Myocyte (in vitro differentiated cells): ENCODE data around the gene TSG101. TPM values are rescaled to one million over a fixed set of nuclear protein-coding genes. Genes with fewer than 3 reads are reported as not detected.

Experiments used
- DNase-seq: peaks from one replicate; pipeline ENCODE4 v3.0.0-alpha.2; 2012; ENCODE audit warnings: low read depth
- polyA plus RNA-seq: library from polyadenylated mRNA; unstranded; fragments of >200 nt; gene quantifications from one replicate; pipeline ENCODE4 v1.2.1, GENCODE V29; 2012; ENCODE audit warnings: missing spikeins
- total RNA-seq: library from RNA; depleted of rRNA; stranded (reverse); fragments of >200 nt; gene quantifications from 2 replicates; pipeline ENCODE4 v1.2.3, GENCODE V29; 2014

TSG101 gene
- 169 and 185 TPM in 2 replicates for total RNA-seq
- polyA plus RNA-seq = 92.7 TPM

DNA sequence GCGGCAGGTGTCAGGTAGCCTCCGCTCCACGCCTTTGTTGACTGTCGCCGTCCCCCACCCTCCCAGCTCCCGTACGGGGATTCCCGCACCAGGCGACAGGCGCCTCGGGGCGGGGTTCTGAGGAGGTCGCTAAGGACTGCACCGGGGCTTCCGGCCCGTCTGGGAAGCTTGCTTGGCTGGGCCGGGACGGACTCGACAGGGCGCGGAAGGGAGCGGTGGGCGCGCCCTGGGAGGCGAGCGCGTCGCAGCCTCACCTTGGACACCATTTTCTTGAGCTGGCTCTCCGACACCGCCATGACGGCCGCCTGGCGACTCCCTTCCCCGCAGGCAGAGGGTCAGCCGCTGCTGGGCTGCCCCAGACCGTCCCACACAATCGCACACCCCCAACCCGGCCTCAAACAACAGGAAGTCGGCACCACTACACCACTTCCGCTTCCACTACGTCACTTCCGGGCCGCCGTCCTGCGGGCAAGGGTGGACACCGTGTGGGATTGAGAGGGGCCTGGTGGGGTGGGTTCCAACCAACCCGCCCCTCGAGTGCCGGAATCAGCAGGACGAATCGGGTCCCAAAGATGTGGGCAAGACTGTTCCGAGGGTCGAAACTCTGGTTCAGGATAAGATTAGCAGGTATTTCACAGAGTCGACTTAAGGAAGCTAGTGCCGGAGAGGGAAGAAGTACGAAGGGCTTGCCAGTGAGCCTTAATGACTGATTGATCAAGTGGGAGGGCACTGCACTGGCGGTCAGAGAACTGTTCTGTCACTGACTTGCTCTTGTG, at the start of gene TSG101:
TSG101 (minus strand) TSS at position 422 of the 776 bp plus-strand sequence; CDS start at position 296, 126 bp downstream.
- peak; percentile 96 for DNase-seq

- no peak for DNase-seq
These were observed 48.6 kb upstream of the TSG101 start for GRCh38 chr11:18575361-18575760.

DNA sequence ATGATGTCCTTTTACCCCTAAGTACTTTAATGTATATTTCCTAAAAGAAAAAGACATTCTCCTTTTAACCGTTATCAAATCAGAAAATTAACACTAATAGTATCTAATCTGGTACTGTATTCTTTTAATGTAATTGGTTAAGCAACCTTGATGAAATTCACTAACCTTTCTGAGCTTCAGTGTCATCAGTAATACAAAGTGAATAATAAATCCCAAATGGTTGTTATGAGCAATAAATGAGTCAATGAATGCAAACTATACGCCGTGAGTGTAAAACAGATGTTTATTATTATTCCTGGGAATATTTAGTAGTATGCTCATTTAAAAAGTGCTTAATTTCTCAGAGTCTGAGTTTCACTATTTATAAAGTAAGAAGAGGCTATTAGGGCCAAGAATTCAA, 40.3 kb upstream of the TSG101 start:
- DNase-seq = no peak

- no peak for DNase-seq
These were observed 39.7 kb upstream of the TSG101 start for GRCh38 chr11:18566406-18566805.

DNA sequence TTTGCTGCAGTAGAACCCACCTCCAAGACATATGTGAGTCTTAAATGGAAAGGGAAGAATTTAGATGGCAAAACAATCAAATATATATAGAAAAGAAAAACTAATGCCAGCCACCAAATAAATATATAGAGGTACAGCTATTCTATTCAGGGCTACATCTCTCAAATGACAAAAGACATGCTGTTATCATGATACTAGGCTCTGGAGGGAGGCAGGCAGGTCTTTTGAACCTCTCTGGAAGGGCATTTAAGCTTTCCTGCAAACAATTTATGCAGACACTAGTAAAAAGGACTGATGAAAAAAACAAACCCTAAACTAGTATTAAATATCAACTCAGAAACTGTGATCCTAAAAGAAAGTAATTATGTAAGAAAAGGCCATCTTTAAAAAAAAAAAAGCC, 37.4 kb upstream of the TSG101 start:
- DNase-seq = no peak

DNA sequence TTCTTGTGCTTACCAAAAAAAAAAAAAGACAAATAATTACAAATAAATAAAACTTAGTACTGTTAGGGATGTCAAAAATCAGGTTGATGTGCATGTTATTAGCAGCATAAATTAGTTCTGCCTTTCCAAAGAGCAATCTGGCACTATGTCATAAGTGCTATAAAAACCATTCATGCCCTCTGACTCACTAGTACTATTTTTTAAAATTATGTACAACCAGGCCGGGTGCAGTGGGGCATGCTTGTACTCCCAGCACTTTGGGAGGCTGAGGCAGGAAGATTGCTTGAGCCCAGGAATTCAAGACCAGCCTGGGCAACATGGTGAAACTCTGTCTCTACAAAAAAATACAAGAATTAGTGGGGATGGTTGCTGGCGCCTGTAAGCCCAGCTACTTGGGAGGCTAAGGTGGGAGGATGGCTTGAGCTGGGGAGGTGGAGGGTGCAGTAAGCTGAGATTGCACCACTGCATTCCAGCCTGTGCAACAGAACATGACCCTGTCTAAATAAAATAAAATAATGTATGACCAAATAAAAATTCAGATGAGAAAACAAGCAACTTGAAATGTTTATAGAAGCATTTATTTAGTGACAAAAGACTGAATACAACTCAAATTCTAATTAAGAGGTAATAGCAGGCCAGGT, 36.5 kb upstream of the TSG101 start:
- peak; percentile 3 for DNase-seq

DNA sequence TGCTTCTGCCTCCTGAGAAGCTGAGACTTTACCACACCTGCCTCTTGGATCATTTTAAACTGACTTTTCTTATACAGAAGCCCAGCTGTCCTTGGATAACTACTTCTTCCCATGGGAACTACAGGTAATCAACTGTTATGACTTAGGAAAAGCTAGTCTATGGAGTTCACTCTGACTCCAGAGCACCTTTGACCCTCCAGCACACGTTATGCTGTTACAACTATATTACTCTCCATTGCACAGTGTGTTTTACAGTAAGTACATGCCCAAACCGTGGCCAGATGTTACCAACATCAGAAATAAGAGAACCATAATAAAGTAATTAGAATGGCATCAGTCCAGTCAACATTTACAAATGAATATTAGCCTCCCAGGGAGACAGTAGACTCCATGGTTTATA, 21.3 kb upstream of the TSG101 start:
- no peak for DNase-seq

DNA sequence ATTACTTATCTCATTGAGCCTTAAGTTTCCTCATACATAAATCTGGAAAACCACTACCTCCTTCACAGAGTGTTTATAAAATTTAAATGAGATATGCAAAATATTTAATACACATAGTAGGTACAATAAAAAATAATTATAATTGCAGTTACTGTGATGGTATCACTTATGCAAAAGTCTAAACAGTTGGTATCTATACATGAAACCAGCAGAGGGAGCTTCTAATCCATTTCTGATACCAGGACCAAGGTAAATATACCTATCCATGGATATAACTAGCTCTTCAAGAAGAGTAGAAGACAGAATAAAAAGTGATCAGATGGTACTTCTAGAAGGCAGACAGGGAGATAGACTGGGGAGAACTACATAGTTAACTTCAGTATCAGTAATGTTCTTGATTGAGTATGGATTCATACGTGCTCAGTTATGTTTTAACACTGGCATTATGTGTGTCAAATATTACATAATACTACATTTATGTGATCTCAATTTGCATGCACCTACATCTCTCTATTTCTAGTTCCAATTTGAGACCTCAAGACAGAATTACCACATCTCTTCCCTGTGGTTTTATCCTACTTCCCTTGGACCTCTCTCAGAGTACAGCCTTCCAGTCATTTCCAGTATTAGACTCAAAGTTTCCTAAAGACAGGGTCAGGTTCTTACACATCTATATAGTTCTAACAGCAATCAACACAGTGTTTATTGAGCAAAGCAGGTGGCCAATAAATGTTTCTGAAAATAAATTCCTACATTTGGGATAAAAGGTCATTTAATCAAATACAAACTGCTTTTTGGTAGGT, 13.7 kb upstream of the TSG101 start:
- DNase-seq = no peak

DNA sequence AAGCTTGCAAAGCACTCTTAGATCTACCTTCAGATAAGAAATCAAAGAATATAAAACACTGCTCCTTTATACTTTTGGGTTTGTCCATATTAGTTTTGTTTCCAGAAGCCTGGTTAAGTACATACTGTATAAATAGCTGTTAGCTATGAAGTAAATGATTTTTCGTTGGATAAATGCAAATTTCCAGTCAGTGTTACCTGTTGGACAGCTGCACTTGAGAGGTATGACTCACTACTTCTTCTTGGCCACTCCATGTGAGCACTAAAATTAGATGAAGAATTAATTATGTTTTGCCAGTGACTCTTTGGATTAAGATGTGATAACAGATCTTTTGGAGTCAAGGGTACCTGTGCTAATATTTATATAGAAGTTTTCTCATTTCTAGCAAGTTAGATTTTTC, 9.5 kb upstream of the TSG101 start:
- no peak for DNase-seq

DNA sequence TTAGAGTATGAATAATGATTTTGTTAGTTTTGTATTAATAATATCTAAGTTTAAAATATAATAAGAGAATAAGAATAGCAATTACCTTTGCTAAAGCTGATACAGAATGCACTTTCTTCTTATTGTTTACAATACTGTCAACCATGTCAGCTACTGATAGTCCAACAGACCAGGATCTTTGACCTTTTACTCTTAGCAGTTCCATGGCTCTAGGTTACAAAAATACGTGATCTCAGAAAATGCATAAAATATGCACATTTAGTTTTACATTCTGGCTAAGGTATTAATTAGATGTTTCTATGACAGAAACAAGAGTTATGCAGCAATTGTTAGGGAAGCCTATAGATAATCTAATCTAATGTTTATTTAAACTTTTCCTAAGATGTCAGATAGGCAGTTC, 7.5 kb upstream of the TSG101 start:
- DNase-seq = no peak

- DNase-seq = no peak
These were observed 6.6 kb upstream of the TSG101 start for GRCh38 chr11:18533365-18533764.

DNA sequence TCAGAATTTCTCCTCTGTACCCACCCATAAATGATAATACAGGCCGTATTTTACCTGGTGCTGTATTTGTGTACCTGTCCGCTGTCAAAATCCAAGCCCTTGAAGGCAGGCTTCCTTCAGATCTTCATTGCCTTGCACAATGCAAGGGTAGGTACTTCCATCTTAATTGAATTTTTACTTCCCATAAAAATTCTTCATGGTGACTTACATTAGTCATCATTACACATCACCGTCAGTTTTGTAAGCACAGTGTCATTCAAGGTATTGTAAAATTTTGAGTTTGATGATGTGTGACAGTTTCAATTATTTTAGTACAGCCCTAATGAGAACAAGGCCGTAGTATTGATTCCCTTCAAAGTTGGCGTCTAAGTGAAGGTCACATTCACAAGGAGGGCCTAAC, 770 bp upstream of the TSG101 start:
- DNase-seq = peak; percentile 5

GRCh38 chr11:18526130-18526520, 617 bp downstream of the TSG101 start:
- DNase-seq = no peak

- no peak for DNase-seq
These were observed 2.5 kb downstream of the TSG101 start for GRCh38 chr11:18524248-18524647.

DNA sequence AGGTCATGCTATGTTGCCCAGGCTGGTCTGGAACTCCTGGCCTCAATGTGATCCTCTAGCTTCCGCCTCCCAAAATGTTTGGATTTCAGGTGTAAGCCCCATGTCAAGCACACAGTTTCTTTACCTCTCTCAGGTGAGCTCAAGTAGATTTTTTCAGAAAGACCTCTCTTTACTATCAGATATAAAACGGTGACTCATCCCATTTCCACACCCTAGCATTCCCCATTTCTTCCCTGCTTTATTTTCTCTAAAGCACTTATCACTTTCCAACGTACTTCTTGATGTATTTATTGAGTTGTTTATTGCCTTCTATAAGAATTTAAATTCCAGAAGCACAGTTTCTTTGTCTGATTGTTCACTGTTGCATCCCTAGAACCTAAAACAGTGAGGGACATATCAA, 3.7 kb downstream of the TSG101 start:
- DNase-seq = no peak

DNA sequence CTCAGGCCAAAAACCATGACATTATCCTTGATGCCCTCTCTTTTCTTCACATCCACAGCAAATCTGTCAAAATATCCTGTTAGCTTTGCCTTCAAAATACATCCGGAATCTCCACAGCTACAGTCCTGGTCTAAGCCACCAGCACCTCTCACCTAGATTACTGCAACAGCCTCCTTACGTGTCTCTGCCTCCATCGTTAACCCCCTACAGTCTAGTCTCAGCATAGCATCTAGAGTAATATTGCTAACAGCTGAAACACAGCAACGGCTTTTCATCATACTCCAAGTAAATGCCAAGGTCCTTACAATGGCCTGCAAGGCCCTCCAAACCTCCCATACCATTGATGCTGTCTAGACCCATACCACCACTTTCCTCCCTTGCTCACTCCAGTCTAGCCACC, 4.4 kb downstream of the TSG101 start:
- no peak for DNase-seq

GRCh38 chr11:18521122-18521521, 5.6 kb downstream of the TSG101 start:
- DNase-seq = no peak

DNA sequence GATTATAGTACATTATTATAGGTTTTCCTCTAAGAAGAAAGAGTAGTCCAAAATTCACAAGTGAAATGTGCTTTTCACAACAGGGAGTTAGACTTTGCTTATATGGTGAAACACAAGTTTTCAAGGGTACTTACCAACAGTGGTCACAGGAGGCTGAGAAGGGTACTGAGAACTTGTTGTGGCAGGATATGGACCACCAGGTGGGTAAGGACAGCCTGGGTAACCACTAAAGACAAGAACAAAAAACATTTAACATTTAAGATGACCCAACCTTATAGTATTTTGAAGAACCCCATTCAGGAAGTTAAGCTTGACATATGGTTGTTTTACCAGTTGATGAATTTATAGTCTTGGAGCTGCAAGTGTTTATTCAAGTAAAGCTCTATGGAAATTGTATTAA, 24.4 kb downstream of the TSG101 start:
- no peak for DNase-seq

DNA sequence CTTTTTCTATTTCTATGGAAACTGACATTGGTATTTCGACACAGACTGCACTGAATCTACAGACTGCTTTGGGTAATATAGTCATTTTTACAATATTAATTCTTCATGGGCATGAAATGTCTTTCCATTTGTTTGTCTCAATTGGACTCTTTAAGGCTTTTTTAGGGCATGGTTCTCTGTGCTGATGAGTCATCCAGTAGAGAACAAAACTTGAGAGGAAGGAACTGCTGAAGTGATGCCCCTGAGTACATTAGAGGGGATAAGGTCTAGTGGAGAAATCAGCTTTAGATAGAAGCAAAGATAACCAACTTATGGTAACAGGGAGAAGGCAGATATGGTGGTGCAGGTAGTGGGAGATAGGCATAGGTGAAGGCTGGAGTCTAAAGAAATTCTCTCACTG, 25.1 kb downstream of the TSG101 start:
- no peak for DNase-seq

DNA sequence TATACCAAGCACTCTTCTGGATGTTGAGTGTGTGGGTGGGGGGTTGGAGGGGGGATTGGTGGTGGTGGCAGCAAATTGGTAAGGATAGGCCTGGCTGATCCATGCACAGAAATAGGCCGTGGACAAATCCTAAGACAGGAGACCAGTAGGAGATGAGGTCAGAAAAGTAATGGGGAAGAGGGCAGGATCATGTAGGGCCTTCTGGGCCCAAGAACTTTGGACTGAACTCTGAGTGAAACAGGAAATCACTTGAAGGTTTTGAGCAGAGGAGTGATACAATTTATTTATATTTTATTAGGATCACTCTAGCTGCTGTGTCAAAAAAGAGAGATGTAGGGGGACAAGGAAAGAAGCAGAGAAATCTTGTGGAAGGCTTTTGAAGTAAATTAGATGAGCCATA, 28.7 kb downstream of the TSG101 start:
- DNase-seq = no peak

DNA sequence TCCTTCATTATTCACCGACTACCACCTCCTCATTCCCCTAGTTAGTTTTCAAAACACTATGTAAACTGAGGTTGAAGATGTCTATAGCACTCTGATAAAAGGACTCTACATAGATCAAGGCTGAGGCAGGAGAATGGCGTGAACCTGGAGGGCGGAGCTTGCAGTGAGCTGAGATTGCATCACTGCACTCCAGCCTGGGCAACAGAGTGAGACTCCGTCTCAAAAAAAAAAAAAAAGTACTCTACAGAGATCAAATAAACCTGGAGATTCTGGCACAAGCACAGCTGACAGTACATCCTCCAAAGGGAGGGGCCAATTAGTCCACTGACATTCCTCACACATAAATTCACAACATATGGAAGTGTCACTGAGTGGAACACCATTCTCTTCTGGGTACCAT, 31.0 kb downstream of the TSG101 start:
- DNase-seq = no peak

DNA sequence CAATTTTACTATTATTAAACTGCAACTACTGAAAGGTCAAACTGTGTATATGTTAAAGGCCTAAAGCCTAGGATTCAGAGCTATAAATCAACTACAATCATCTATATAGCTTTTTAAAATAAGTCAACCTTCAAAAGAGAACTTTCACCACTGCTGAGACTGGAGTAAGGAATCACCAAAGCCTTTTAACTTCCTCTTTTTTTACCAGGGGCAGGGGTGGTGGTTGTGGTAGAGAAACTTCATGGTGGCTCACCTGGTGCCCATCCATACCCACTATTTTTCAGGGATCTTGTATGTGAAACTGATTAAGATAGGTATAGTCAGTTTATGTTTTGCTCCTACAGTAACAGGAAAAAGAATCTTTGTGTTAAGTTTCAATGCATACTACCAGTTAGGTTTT, 31.5 kb downstream of the TSG101 start:
- no peak for DNase-seq
